Body of pancreas (tissue), 4 donors: ENCODE data around the gene CDKAL1. TPM values are rescaled to one million over a fixed set of nuclear protein-coding genes. Genes with fewer than 3 reads are reported as not detected.

Experiments used
- ATAC-seq: fragments of 150-250 bp; one replicate; pipeline ENCODE4 v1.9.1; 2016
- DNase-seq, 4 donors: peaks; one replicate each; pipeline ENCODE4 v3.0.0-alpha.2; 2019
- H3K27ac ChIP-seq, 4 donors: fragments of 200-600 bp; sonication (generic); 1 replicate in 3 of 4; 2 replicates in 1 of 4; pipeline versions ENCODE4 v1.5.1 to v1.6.1; 2016 to 2019; ENCODE audit warnings: mild to moderate bottlenecking in 1 of 4, mixed read lengths in 1 of 4, moderate library complexity in 1 of 4
- H3K27me3 ChIP-seq, 2 donors: fragments of 200-600 bp; sonication (generic); one replicate each; pipeline ENCODE4 v1.6.0; 2016; ENCODE audit warnings: mild to moderate bottlenecking in 1 of 2
- H3K36me3 ChIP-seq, 2 donors: fragments of 200-600 bp; sonication (generic); replicated peaks in 1 of 2; 2 replicates each; pipeline ENCODE4 v1.5.1; 2016; ENCODE audit warnings: low read depth in 2 of 2; ENCODE audit not compliant: insufficient read depth in 1 of 2
- H3K4me1 ChIP-seq: fragments of 200-600 bp; sonication (generic); one replicate; pipeline ENCODE4 v1.6.0; 2016
- H3K4me3 ChIP-seq, 2 donors: fragments of 200-600 bp; sonication (generic); 1 replicate in 1 of 2; 2 replicates in 1 of 2; pipeline ENCODE4 v1.5.1; 2016 to 2019
- H3K9me3 ChIP-seq, 3 donors: fragments of 200-600 bp; sonication (generic); 1 replicate in 2 of 3; 2 replicates in 1 of 3; pipeline ENCODE4 v1.5.1; 2016
- CTCF ChIP-seq, 7 experiments: fragments of 450-650 bp in 4 of 7; fragments of 200-600 bp in 3 of 7; sonication (generic) in 3 of 7; IDR thresholded peaks; one replicate each; pipeline ENCODE4 v1.5.1; 2016 to 2019; ENCODE audit warnings: antibody characterized with exemption in 7 of 7
- POLR2A ChIP-seq, 3 donors: fragments of 450-650 bp; IDR thresholded peaks; one replicate each; pipeline ENCODE4 v1.6.1; 2016; ENCODE audit warnings: antibody characterized with exemption in 3 of 3, mild to moderate bottlenecking in 2 of 3
- WGBS, 2 donors: methylation state at CpG; one replicate each; pipeline ENCODE4 v1.1.5; 2017; 5-methylcytosine and 5-hydroxymethylcytosine counted together
- intact Hi-C: fragments of 100-400 bp; cut with DNase I; formaldehyde crosslinking; loops from one replicate; pipeline ENCODE4 v1.15.1; 2023
- total RNA-seq, 2 donors: library from RNA; depleted of rRNA; stranded (reverse); fragments of >200 nt; gene quantifications; one replicate each; pipeline ENCODE4 v1.1.0, GENCODE V29; 2016

CDKAL1 gene
- total RNA-seq, 2 donors from 2014 or later = 16.3 to 18.1 TPM

- no peaks in the 10 kb centered on the region for H3K9me3 ChIP-seq
- ATAC-seq (no peak), DNase-seq (no peak)
- H3K36me3 ChIP-seq = no peaks in the 10 kb centered on the region
- no peak overlapping the region for H3K4me3 ChIP-seq
- H3K27ac ChIP-seq = no peak overlapping the region
- intact Hi-C loops = no loop called here
- no peaks in the 10 kb centered on the region for H3K27me3 ChIP-seq
- no peaks in the 10 kb centered on the region for H3K4me1 ChIP-seq
- no peak for TF ChIP-seq CTCF (IDR thresholded peaks at IDR 0.05)
- no peak for TF ChIP-seq POLR2A (IDR thresholded peaks at IDR 0.05)
- WGBS, 2 donors = 92 to 94% methylated on average over 7 of the region's 7 CpGs
Observed at GRCh38 chr6:20900389-20901160, 366.3 kb downstream of the CDKAL1 start.

GRCh38 chr6:20905377-20905776 is 371.1 kb downstream of the CDKAL1 start:
- Histone ChIP-seq H3K4me1 (peaks cover 9% of the 10 kb centered on the region), H3K27ac (no peak overlapping the region), H3K27me3 (no peaks in the 10 kb centered on the region), H3K4me3 (no peak overlapping the region), H3K36me3 (no peaks in the 10 kb centered on the region), H3K9me3 (no peaks in the 10 kb centered on the region)
- WGBS, 2 donors = 71 to 82% methylated on average over 4 of the region's 4 CpGs
- DNase-seq (no peak), ATAC-seq (no peak)
- TF ChIP-seq CTCF (IDR thresholded peaks at IDR 0.05) = no peak
- TF ChIP-seq POLR2A (IDR thresholded peaks at IDR 0.05) = no peak
- intact Hi-C loops = no loop called here

GRCh38 chr6:20906945-20907344 is 372.7 kb downstream of the CDKAL1 start:
- intact Hi-C loops = no loop called here
- H3K9me3 ChIP-seq = no peaks in the 10 kb centered on the region
- 84 to 92% methylated on average over 4 of the region's 4 CpGs for WGBS, 2 donors
- H3K36me3 ChIP-seq = no peaks in the 10 kb centered on the region
- peaks cover 9% of the 10 kb centered on the region for H3K4me1 ChIP-seq
- H3K27ac ChIP-seq = no peak overlapping the region
- ATAC-seq (no peak), DNase-seq (no peak)
- no peak for TF ChIP-seq CTCF (IDR thresholded peaks at IDR 0.05)
- TF ChIP-seq POLR2A (IDR thresholded peaks at IDR 0.05) = no peak
- H3K4me3 ChIP-seq = no peak overlapping the region
- H3K27me3 ChIP-seq = no peaks in the 10 kb centered on the region

GRCh38 chr6:20907486-20908071 is 373.3 kb downstream of the CDKAL1 start:
- H3K27me3 ChIP-seq = no peaks in the 10 kb centered on the region
- H3K4me3 ChIP-seq = no peak overlapping the region
- ATAC-seq = no peak
- DNase-seq = no peak
- WGBS, 2 donors = 78 to 85% methylated on average over 5 to 7 of the region's 7 CpGs
- H3K9me3 ChIP-seq = no peaks in the 10 kb centered on the region
- H3K4me1 ChIP-seq = peaks cover 9% of the 10 kb centered on the region
- intact Hi-C loops = no loop called here
- no peak for TF ChIP-seq POLR2A (IDR thresholded peaks at IDR 0.05)
- no peak for TF ChIP-seq CTCF (IDR thresholded peaks at IDR 0.05)
- no peak overlapping the region for H3K27ac ChIP-seq
- no peaks in the 10 kb centered on the region for H3K36me3 ChIP-seq
